Activated CD4-positive, alpha-beta T cell treated with anti-CD3 and anti-CD28 coated beads, Interleukin-2, Interleukin-6, amounts not matched to agents 100 ng/mL and 50 ng/mL, durations not matched to agents 16 hours and 8 hours (primary cell): Measurements from ENCODE around the gene SEC16A.
"Not testable (repeated sequence)": the region's sequence is repeated elsewhere in the genome, so short reads cannot be mapped to it uniquely, and the experiment has no call there.

Source experiments
- DNase-seq: peaks from one replicate; pipeline ENCODE4 v3.0.0-alpha.2; 2020

SEC16A gene

GRCh38 chr9:136439481-136440408 is 43.1 kb downstream of the SEC16A start, which contains the start of gene INPP5E:
Gene INPP5E (minus strand): TSS chr9:136439845. CDS start chr9:136439419, 426 bp downstream.
- DNase-seq = peak; percentile 89

DNA sequence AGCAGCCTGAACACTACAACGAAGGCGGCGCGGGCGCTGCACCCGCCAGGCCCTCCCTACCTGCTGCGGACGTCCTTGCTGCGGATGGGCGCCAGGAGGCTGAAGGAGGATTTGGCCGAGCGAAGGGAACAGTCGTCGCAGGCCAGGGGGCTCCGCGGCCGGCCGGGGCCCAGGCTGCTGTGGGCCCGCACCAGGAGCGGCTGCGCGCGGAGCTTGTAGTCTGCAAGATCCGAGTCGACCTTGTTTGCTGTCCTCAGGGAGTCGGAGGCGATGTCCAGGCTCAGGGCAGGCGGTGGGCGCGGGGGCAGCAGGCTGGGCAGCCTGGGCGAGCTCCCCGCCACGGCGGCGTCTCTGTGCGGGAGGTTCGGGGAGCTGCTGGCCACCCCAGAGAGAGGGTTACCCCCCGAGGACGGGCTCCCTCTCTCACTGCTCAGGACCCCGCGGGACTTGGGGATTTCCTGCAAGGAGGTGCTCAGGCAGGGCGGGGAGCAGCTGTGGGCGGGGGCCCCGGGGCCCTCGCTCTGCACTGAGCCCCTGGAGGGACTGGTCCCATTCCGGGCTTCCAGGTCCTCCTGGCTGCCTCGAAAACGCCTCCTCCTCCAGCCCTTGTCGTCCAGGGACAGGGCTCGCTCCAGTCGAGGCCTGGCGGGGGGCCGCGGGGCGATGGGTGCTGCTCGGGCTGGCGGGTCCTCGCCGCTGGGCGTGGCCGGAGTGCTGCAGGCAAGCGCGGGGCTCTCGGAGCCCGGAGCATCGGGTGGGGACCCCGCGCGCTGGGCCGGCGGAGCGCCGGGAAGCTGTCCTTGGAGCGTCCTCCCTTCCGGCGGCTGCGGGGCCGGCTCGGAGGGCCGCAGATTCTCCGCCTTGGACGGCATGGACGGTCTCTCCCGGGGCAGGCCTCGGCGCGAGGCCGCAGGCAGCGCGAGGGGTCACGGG is 44.0 kb downstream of the SEC16A start:
- DNase-seq = peak; percentile 74

DNA sequence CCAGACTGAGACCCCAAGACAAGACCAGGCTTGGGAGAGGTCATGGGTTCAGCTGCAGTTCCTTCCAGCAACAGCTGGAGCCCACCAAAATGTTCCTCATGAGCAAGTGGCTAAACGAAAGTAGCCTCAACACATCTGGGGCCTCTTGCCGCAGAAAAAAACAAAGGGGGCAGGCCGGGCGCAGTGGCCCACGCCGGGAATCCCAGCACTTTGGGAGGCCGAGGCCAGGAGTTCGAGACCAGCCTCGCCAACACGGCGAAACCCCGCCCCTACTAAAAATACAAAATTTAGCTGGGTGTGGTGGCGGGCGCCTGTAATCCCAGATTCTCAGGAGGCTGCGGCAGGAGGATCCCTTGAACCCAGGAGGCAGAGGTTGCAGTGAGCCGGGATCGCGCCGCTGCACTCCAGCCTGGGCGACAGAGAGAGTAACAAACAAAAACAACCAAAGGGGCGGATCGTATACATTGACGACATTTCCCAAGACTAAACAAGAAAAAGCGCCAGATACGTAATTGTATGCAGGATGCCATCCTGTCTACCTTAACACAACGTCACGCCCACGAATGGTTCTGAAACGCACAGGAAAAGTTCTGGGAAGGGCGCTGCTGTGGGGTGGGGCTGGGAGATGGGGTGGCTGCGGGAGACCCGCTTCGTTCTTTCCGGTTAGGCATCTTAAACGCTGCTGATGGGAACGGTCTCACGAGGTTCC is 44.8 kb downstream of the SEC16A start:
- DNase-seq = peak; percentile 10

GRCh38 chr9:136437430-136437829 is 45.4 kb downstream of the SEC16A start:
- DNase-seq = no peak

DNA sequence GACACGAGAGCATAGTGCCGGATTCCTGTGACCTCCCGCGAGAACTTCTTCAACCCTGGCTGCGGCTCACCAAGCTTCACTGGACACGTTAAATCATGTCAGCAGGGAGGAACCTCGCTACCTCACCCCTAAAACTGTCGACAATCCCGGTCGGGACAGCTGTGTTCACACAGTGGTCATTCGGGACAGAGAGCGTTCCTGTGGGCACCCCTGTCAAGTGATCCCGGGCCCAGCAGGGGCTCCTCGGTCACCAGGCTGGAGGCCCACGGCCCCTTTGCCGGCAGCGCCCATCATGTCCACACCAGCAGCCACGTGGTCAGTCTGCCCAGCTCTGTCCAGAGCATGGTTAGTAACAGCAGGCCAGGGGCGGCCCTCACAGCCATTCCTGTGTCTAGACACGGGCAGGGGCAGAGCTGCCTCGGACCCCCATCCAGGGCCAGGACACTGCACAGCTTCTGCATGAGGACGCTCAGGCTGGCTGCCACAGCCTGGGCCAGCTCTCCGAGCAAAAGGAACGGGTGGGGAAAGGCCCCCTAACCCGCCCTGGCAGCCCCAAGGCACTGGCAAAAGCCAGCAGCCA is 46.7 kb downstream of the SEC16A start:
- DNase-seq = no peak

DNA sequence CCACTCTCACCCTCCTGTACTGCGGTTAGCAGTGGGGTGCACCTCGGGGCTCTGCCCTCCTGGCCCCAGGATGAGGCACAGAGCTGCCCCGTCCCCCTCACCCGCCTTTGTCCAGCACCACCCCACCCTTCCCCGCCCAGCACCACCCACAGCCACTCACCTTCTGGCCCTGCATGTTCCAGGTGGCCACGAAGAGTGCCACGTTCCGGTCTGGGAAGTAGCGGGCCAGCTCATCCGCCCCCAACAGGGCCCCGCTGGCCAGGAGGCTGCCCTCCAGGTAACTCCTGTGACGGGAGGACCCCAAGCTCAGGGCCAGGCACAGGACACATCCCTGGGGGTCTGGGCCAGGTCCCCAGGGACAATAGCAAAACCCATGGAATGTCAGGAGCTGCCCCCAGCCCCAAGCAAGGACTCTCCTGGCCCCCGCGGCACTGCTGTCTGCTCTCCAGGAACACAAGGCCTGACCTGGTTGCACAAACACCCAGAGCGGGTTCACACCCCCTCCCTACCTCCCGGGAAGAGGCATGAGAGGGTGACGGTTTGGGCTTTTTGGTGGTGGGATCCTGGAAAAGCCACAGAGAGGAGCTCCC is 48.2 kb downstream of the SEC16A start:
- DNase-seq = no peak

- no peak for DNase-seq
Observed at GRCh38 chr9:136433849-136434579, 48.8 kb downstream of the SEC16A start.

GRCh38 chr9:136433043-136433715 is 49.7 kb downstream of the SEC16A start:
- DNase-seq = no peak

DNA sequence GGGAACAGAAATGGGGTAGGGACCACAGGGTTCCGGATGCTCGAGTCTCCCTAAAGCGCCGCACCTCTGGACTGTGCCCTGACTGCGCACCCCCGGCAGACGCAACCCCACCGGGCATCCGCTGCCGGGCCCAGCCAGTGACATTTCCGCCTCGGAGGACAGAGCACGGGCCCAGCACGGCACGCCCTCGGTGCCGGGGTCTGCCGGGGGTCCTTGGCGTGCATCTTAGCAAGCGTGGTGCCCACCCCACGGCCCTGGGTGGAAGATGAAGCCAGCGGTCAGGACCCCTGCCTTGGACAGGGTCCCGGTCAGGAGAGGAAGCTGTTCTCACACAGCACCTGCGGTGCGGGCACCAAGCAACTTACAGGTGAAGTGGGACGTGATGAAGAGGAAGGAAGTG is 50.2 kb downstream of the SEC16A start:
- DNase-seq = no peak

DNA sequence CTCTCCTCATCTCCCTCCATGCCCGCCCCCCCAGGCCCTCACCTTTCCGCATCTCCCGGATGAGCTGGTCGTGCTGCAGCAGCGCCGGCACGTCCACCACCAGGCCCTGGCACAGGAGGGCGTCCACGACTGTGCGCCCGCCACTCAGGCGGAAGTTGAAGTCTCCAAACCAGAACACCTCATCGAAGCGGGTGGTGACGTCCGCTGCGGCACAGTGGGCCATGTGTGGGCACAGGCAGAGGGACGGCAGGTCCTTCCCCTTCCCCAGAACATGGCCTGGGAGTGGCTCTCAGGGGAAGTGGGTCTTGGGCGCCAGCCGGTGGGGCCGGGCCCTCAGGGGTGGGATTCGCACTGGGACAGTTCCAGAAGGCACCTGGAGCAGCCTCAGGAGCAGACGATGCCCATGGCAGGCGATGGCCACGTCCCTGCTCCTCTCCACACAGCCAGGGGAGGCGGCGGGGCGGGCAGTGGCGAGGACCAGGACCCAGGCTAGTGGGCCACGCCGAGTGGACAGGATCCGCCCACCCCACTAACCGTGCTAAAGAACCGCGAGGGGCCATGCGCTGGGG is 51.0 kb downstream of the SEC16A start:
- DNase-seq = no peak

DNA sequence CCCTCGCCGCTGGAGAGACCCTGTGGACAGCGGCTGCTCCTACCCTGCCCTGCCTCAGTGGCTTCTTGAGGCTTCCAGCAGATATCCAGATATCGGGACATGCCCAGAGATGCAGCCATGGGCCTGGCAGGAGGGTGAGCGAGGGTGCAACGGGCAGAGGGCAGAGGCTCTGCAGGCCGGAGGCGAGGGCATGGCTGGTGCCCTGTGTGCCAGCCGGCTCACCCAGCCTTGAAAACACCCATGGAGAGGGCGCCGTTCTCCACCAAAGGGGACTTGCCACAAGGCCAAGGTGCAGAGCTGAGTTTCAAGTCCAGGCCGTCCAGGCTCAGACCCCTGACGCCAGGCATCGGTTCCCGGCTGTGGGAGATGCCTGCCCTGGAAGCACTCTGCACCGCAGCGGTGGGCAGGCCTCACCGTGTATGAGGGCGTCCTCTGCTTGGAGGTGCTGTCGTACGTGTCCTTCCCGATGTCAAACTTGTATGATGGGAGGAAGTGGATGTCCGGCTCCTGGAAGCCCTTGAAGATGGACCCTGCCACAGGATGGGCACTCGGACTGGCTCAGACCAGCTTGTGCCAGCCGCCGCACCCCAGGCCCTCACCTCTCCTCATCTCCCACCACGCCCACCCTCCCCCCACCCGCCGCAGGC is 52.1 kb downstream of the SEC16A start:
- no peak for DNase-seq

- no peak for DNase-seq
Observed at GRCh38 chr9:136429683-136430491, 53.0 kb downstream of the SEC16A start.

DNA sequence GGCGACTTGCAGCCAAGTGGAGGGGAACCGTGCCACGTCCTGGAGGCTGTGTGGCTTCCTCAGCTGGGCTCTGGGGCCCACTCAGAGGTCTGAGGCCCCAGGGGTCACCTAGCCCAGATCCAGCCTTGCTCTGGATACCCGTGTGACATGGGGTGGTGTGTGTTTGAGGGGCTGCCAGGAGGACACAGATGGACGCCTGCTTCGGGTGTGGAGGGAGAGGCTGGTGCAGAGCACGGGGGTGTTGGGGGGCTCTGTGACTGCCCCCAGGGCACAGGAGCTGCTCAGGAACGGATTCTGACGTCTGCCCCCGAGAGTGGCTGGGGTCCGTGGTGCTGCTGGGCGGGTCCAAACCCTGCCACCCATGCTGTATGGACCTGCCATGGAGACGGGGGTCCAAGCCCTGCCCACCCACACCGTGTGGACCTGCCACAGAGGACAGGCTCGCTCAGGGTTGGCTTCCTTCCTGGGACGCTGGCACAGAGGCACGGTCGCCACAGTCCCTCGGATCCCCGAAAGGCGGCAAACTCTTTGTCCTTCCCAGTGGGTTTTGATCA is 53.7 kb downstream of the SEC16A start:
- no peak for DNase-seq

- DNase-seq = no peak
Observed at GRCh38 chr9:136426787-136427186, 56.1 kb downstream of the SEC16A start.

DNA sequence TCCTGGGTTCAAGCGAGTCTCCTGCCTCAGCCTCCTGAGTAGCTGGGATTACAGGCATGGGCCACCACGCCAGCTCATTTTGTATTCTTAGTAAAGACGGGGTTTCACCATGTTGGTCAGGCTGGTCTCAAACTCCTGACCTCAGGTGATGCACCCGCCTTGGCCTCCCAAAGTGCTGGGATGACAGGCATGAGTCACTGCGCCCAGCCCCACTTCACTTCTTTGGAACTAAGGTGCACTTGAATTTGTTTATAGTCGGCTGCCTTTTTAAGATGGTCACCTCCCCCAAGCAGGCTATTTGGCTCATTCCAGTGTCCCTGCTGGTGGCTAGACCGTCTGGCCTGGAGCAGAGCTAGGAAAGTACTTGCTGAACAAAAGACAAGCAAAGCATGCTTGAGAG is 57.5 kb downstream of the SEC16A start:
- not testable (repeated sequence) for DNase-seq

DNA sequence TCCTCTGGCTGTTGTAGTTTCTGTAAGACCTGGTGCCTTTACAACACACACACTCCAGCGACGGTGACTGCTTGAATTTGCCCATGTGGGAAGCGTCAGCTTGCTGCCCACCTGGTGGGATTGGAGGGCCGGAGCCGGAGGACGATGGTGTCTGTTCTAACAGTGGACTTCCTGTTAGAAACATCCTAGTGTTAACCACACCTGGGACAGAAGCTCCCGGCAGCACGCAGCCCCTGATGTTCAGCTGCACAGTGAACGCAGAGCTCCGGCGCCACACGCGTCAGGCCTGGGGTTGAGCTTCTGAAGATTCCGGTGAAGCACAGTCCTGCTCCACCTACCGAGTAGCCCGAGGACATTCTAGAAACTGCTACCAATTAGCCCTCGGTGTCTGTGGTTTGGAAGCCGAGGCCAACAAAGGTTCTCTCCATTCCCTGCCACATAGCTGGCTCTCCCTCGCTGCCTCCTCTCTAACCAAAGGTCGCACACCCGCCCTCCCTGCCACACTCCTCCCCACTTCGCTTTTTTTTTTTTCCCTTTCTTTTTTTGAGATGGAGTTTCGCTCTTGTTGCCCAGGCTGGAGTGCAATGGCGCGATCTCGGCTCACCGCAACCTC is 58.0 kb downstream of the SEC16A start:
- no peak for DNase-seq

DNA sequence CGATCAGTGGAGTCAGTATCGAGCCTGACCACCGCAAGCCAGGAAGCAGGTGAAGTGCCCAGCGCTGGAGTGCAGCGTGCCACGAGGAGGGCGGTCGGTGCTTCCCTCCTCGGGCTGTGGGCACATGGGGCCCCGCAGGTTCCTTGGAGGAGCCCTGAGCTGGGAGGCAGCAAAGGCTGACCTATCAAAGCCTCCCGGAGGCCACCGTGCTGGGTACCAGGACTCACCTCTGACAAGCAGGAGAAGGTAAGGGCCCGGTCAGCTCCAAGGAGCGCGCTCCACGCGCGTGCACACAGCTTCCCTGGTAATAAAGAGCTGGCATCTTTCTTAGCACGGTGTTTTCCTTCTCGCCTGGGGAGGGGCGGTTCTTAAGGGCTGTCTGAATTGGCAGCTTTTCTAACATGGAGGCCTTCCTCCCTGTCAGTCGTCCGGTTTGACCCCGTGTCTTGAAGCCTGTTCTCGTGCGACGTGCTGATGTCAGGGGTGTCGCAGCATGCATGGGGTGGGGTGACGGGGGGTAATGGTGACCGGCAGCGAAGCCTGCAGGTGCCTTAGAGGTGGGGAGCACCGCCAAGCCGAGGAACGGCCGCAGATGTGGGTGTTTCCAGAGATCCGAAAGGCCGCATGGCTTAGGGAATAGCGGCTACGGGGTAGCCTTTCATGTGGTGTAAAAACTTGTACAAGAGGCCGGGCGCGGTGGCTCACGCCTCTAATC is 59.3 kb downstream of the SEC16A start:
- no peak for DNase-seq
